HUES48 (cell line): ENCODE results near the gene TRIM38.
A peak's percentile ranks its signal among the peaks of the same experiment; 100 is the strongest.
"Not testable (repeated sequence)": the region's sequence is repeated elsewhere in the genome, so short reads cannot be mapped to it uniquely, and the experiment has no call there.

ENCODE experiments used
- H3K27ac ChIP-seq: one replicate; pipeline ENCODE4 v1.7.0; 2013; ENCODE audit warnings: low read depth, low read length, inconsistent platforms
- H3K27me3 ChIP-seq: 2 replicates; pipeline ENCODE4 v1.6.1; 2013; ENCODE audit warnings: mild to moderate bottlenecking, low read length; ENCODE audit not compliant: control insufficient read depth, insufficient read depth
- H3K36me3 ChIP-seq: 2 replicates; pipeline ENCODE4 v1.6.1; 2013; ENCODE audit warnings: low read length; ENCODE audit not compliant: control insufficient read depth, insufficient read depth
- H3K4me1 ChIP-seq: 2 replicates; pipeline ENCODE4 v1.6.1; 2013; ENCODE audit warnings: mild to moderate bottlenecking, low read length; ENCODE audit not compliant: control insufficient read depth, insufficient read depth
- H3K4me3 ChIP-seq: 2 replicates; pipeline ENCODE4 v1.5.1; 2013; ENCODE audit warnings: mild to moderate bottlenecking, low read depth, low read length
- H3K9ac ChIP-seq: 2 replicates; pipeline ENCODE4 v1.6.1; 2013; ENCODE audit warnings: mild to moderate bottlenecking, low read depth, low read length, moderate library complexity
- H3K9me3 ChIP-seq: 2 replicates; pipeline ENCODE4 v1.6.1; 2013; ENCODE audit warnings: low read length; ENCODE audit not compliant: control insufficient read depth, insufficient read depth

TRIM38 gene

GRCh38 chr6:25993341-25993684, 30.7 kb downstream of the TRIM38 start:
- not testable (repeated sequence) for H3K9ac ChIP-seq, H3K27me3 ChIP-seq, H3K36me3 ChIP-seq, H3K9me3 ChIP-seq, H3K27ac ChIP-seq
- Histone ChIP-seq H3K4me3 (peak overlapping the region; percentile 73), H3K4me1 (peaks cover 31% of the 10 kb centered on the region)

GRCh38 chr6:25995507-25995906, 32.9 kb downstream of the TRIM38 start:
- H3K27me3 ChIP-seq = no peaks in the 10 kb centered on the region
- no peaks in the 10 kb centered on the region for H3K9me3 ChIP-seq
- H3K27ac ChIP-seq = no peak overlapping the region
- H3K4me1 ChIP-seq = peaks cover 49% of the 10 kb centered on the region
- H3K9ac ChIP-seq = no peak overlapping the region
- H3K36me3 ChIP-seq = peaks cover 9% of the 10 kb centered on the region
- H3K4me3 ChIP-seq = no peak overlapping the region

DNA sequence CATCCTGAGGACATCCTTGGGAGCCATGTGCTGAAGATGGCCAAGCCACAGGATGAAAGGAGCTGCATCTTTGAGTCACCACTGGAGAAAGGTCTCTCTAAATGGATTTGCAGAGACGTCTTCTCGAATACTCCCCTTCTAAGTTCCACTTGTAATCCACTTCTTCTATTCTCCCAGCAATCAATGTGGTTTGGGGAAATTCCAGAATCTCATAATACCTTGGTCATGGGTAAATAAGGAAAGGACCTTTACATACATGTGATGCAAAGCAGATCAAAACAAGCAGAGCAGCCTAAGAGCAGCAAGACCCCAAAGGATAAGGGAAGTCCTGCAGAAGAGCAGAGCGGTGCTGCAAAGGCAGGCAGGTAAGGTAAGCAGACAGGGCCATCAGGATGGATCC, 35.3 kb downstream of the TRIM38 start:
- Histone ChIP-seq H3K27ac (no peak overlapping the region), H3K4me3 (no peak overlapping the region), H3K9me3 (no peaks in the 10 kb centered on the region), H3K9ac (no peak overlapping the region), H3K27me3 (no peaks in the 10 kb centered on the region), H3K36me3 (peaks cover 9% of the 10 kb centered on the region), H3K4me1 (peaks cover 50% of the 10 kb centered on the region)

- Histone ChIP-seq H3K36me3 (peaks cover 9% of the 10 kb centered on the region), H3K27me3 (no peaks in the 10 kb centered on the region), H3K9me3 (no peaks in the 10 kb centered on the region), H3K4me1 (peaks cover 52% of the 10 kb centered on the region), H3K9ac (peak overlapping the region; percentile 54; the same call in 1 of the 2 replicates), H3K4me3 (no peak overlapping the region), H3K27ac (no peak overlapping the region)
These were observed 35.8 kb downstream of the TRIM38 start for GRCh38 chr6:25998379-25998778.

DNA sequence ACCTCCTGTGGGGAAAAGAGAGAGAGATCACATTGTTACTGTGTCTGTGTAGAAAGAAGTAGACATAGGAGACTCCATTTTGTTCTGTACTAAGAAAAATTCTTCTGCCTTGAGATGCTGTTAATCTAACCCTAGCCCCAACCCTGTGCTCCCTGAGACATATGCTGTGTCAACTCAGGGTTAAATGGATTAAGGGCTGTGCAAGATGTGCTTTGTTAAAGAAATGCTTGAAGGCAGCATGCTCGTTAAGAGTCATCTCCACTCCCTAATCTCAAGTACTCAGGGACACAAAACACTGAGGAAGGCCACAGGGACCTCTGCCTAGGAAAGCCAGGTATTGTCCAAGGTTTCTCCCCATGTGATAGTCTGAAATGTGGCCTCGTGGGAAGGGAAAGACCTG, 36.6 kb downstream of the TRIM38 start:
- not testable (repeated sequence) for H3K4me3 ChIP-seq, H3K9me3 ChIP-seq, H3K36me3 ChIP-seq, H3K27me3 ChIP-seq
- peaks cover 44% of the 10 kb centered on the region for H3K4me1 ChIP-seq
- peak overlapping the region; percentile 54 for H3K9ac ChIP-seq
- peak overlapping the region; percentile 84 for H3K27ac ChIP-seq

GRCh38 chr6:26000366-26001144, 38.0 kb downstream of the TRIM38 start:
- H3K9ac ChIP-seq = no peak overlapping the region
- no peaks in the 10 kb centered on the region for H3K9me3 ChIP-seq
- peaks cover 37% of the 10 kb centered on the region for H3K4me1 ChIP-seq
- no peak overlapping the region for H3K27ac ChIP-seq
- H3K27me3 ChIP-seq = no peaks in the 10 kb centered on the region
- no peak overlapping the region; the same call in 1 of the 2 replicates for H3K4me3 ChIP-seq
- H3K36me3 ChIP-seq = peaks cover 18% of the 10 kb centered on the region

GRCh38 chr6:26003102-26003694, 40.6 kb downstream of the TRIM38 start:
- Histone ChIP-seq H3K4me1 (peaks cover 33% of the 10 kb centered on the region), H3K27me3 (no peaks in the 10 kb centered on the region), H3K9me3 (no peaks in the 10 kb centered on the region), H3K27ac (no peak overlapping the region), H3K4me3 (no peak overlapping the region), H3K36me3 (peaks cover 11% of the 10 kb centered on the region), H3K9ac (no peak overlapping the region)

- H3K4me1 ChIP-seq = peaks cover 9% of the 10 kb centered on the region
- H3K36me3 ChIP-seq = peaks cover 8% of the 10 kb centered on the region
- no peaks in the 10 kb centered on the region for H3K27me3 ChIP-seq
- no peak overlapping the region for H3K27ac ChIP-seq
- H3K9me3 ChIP-seq = no peaks in the 10 kb centered on the region
- H3K9ac ChIP-seq = no peak overlapping the region
- H3K4me3 ChIP-seq = no peak overlapping the region
These were observed 43.7 kb downstream of the TRIM38 start for GRCh38 chr6:26006086-26006939.

DNA sequence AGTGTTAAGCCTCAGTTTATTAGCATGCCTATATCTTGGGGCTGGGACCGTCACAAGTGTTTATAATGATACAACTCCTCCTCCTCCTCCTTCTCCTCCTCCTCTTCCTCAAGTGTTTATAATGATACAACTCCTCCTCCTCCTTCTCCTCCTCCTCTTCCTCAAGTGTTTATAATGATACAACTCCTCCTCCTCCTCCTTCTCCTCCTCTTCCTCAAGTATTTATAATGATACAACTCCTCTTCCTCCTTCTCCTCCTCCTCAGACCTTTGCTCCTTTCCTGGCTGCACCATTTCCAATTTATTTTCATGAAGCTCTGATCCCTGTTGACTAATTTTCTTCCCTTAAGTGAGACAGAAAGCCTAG, 44.3 kb downstream of the TRIM38 start:
- H3K9me3 ChIP-seq, H3K4me3 ChIP-seq, H3K36me3 ChIP-seq, H3K9ac ChIP-seq, H3K27me3 ChIP-seq, H3K4me1 ChIP-seq, H3K27ac ChIP-seq: not testable (repeated sequence)

GRCh38 chr6:26008470-26008869, 45.9 kb downstream of the TRIM38 start:
- H3K4me3 ChIP-seq = no peak overlapping the region
- no peaks in the 10 kb centered on the region for H3K27me3 ChIP-seq
- H3K9me3 ChIP-seq = no peaks in the 10 kb centered on the region
- H3K27ac ChIP-seq = no peak overlapping the region
- peaks cover 8% of the 10 kb centered on the region for H3K36me3 ChIP-seq
- peaks cover 7% of the 10 kb centered on the region; the same call in 1 of the 2 replicates for H3K4me1 ChIP-seq
- H3K9ac ChIP-seq = no peak overlapping the region

GRCh38 chr6:26009817-26010216, 47.2 kb downstream of the TRIM38 start:
- no peaks in the 10 kb centered on the region for H3K9me3 ChIP-seq
- peaks cover 7% of the 10 kb centered on the region; the same call in 1 of the 2 replicates for H3K4me1 ChIP-seq
- H3K27me3 ChIP-seq = no peaks in the 10 kb centered on the region
- no peak overlapping the region for H3K4me3 ChIP-seq
- no peak overlapping the region for H3K27ac ChIP-seq
- H3K36me3 ChIP-seq = peaks cover 2% of the 10 kb centered on the region; the same call in 1 of the 2 replicates
- no peak overlapping the region for H3K9ac ChIP-seq
